Measurements from ENCODE around the gene NTNG2. TPM values are rescaled to one million over a fixed set of nuclear protein-coding genes. Genes with fewer than 3 reads are reported as not detected.

The NTNG2 gene
- total RNA-seq, 2 donors from 2014 or later: 1.3 TPM

GRCh38 chr9:132136151-132136780, 25.6 kb upstream of the NTNG2 start:
- no peak for TF ChIP-seq CTCF (conservative IDR thresholded peaks at IDR 0.05)
- Mint-ChIP-seq H3K4me1 (peaks cover 2% of the 10 kb centered on the region), H3K4me3 (no peak overlapping the region), H3K36me3 (ENCODE audit: low read depth) (no peaks in the 10 kb centered on the region), H3K27ac (no peak overlapping the region), H3K9me3 (no peaks in the 10 kb centered on the region), H3K27me3 (ENCODE audit: insufficient read depth) (peaks cover 10% of the 10 kb centered on the region)
- Histone ChIP-seq H3K27me3 (ENCODE audit: control insufficient read depth, insufficient read depth, low read length, poor library complexity, severe bottlenecking) (no peaks in the 10 kb centered on the region), H3K9me3 (ENCODE audit: control insufficient read depth, low read length) (no peaks in the 10 kb centered on the region), H3K9ac (ENCODE audit: extremely low read depth, low read length, poor library complexity, severe bottlenecking) (no peak overlapping the region), H3K36me3 (ENCODE audit: control insufficient read depth, insufficient read depth, low read length) (no peaks in the 10 kb centered on the region), H3K4me1 (ENCODE audit: control insufficient read depth, insufficient read depth, low read length) (peaks cover 6% of the 10 kb centered on the region), H3K27ac (ENCODE audit: low read depth, low read length) (no peak overlapping the region), H3K4me3 (ENCODE audit: low read length) (no peak overlapping the region)
- 80 to 88% methylated on average over 12 to 16 of the region's 16 CpGs for WGBS, 2 experiments (ENCODE audit: insufficient coverage in 1 of 2, insufficient read length in 1 of 2)
- DNase-seq: no peak

- peak overlapping the region; percentile 89 for H3K27ac ChIP-seq (ENCODE audit: low read depth, low read length)
- no peaks in the 10 kb centered on the region for H3K36me3 Mint-ChIP-seq (ENCODE audit: low read depth)
- DNase-seq: peak; percentile 71
- no peak overlapping the region for H3K9ac ChIP-seq (ENCODE audit: extremely low read depth, low read length, poor library complexity, severe bottlenecking)
- H3K9me3 Mint-ChIP-seq: no peaks in the 10 kb centered on the region
- H3K27me3 Mint-ChIP-seq (ENCODE audit: insufficient read depth): peaks cover 4% of the 10 kb centered on the region
- WGBS, 2 experiments (ENCODE audit: insufficient coverage in 1 of 2, insufficient read length in 1 of 2): 10 to 18% methylated on average over 17 to 24 of the region's 24 CpGs
- peak overlapping the region; percentile 64 for H3K4me3 Mint-ChIP-seq
- TF ChIP-seq CTCF (conservative IDR thresholded peaks at IDR 0.05): no peak
- H3K27ac Mint-ChIP-seq: peak overlapping the region; percentile 48
- peak overlapping the region; percentile 79 for H3K4me3 ChIP-seq (ENCODE audit: low read length)
- H3K27me3 ChIP-seq (ENCODE audit: control insufficient read depth, insufficient read depth, low read length, poor library complexity, severe bottlenecking): no peaks in the 10 kb centered on the region
- peaks cover 7% of the 10 kb centered on the region for H3K4me1 Mint-ChIP-seq
- H3K4me1 ChIP-seq (ENCODE audit: control insufficient read depth, insufficient read depth, low read length): peaks cover 5% of the 10 kb centered on the region
- no peaks in the 10 kb centered on the region for H3K9me3 ChIP-seq (ENCODE audit: control insufficient read depth, low read length)
- no peaks in the 10 kb centered on the region for H3K36me3 ChIP-seq (ENCODE audit: control insufficient read depth, insufficient read depth, low read length)
These were observed 20.4 kb upstream of the NTNG2 start for GRCh38 chr9:132141344-132141947.

GRCh38 chr9:132141948-132142594, 19.8 kb upstream of the NTNG2 start:
- H3K27me3 Mint-ChIP-seq (ENCODE audit: insufficient read depth): peaks cover 4% of the 10 kb centered on the region
- TF ChIP-seq CTCF (conservative IDR thresholded peaks at IDR 0.05): no peak
- H3K9me3 ChIP-seq (ENCODE audit: control insufficient read depth, low read length): no peaks in the 10 kb centered on the region
- peaks cover 7% of the 10 kb centered on the region for H3K4me1 Mint-ChIP-seq
- H3K36me3 Mint-ChIP-seq (ENCODE audit: low read depth): no peaks in the 10 kb centered on the region
- H3K27ac ChIP-seq (ENCODE audit: low read depth, low read length): peak overlapping the region; percentile 89
- WGBS, 2 experiments (ENCODE audit: insufficient coverage in 1 of 2, insufficient read length in 1 of 2): 69 to 70% methylated on average over 4 to 11 of the region's 12 CpGs
- no peak overlapping the region for H3K9ac ChIP-seq (ENCODE audit: extremely low read depth, low read length, poor library complexity, severe bottlenecking)
- no peaks in the 10 kb centered on the region for H3K9me3 Mint-ChIP-seq
- H3K27me3 ChIP-seq (ENCODE audit: control insufficient read depth, insufficient read depth, low read length, poor library complexity, severe bottlenecking): no peaks in the 10 kb centered on the region
- H3K27ac Mint-ChIP-seq: no peak overlapping the region
- H3K4me1 ChIP-seq (ENCODE audit: control insufficient read depth, insufficient read depth, low read length): no peaks in the 10 kb centered on the region
- no peak for DNase-seq
- H3K4me3 ChIP-seq (ENCODE audit: low read length): peak overlapping the region; percentile 79
- no peaks in the 10 kb centered on the region for H3K36me3 ChIP-seq (ENCODE audit: control insufficient read depth, insufficient read depth, low read length)
- H3K4me3 Mint-ChIP-seq: peak overlapping the region; percentile 64

Data from endodermal cell (in vitro differentiated cells).